Activated CD4-positive, alpha-beta T cell treated with anti-CD3 and anti-CD28 coated beads, Interleukin-2, amount 50 U/mL, for 24 hours (primary cell): ENCODE measurements around the gene DAB2IP.
"Not testable (repeated sequence)": the region's sequence is repeated elsewhere in the genome, so short reads cannot be mapped to it uniquely, and the experiment has no call there.

Experiments used
- DNase-seq, 2 donors: peaks; one replicate each; pipeline ENCODE4 v3.0.0-alpha.2; 2020; ENCODE audit warnings: low read depth in 1 of 2, low spot score in 1 of 2

DAB2IP gene

DNA sequence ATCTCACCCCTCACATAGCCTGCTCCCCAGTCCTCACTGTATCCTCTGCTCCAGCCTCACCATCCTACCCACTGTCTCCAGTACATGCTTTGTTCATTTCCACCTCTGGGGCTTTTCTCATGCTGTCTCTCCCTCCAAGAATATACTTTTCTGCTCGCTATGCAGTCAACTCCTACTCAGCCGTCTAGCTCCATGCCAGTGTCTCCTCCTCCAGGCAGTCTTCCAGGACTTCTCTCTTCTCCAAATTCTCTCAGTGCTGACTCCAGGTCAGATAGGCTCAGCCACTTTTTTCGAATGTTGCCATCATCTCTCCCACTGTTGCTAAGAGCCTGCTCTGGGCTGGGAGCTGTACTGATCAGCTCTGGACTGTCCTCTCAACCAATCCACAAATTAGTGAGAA, 8.0 kb upstream of the DAB2IP start:
- DNase-seq: no peak

- not testable (repeated sequence) for DNase-seq
These were observed 7.4 kb upstream of the DAB2IP start for GRCh38 chr9:121644040-121644439.

- no peak for DNase-seq
These were observed 6.4 kb upstream of the DAB2IP start for GRCh38 chr9:121645003-121645402.

DNA sequence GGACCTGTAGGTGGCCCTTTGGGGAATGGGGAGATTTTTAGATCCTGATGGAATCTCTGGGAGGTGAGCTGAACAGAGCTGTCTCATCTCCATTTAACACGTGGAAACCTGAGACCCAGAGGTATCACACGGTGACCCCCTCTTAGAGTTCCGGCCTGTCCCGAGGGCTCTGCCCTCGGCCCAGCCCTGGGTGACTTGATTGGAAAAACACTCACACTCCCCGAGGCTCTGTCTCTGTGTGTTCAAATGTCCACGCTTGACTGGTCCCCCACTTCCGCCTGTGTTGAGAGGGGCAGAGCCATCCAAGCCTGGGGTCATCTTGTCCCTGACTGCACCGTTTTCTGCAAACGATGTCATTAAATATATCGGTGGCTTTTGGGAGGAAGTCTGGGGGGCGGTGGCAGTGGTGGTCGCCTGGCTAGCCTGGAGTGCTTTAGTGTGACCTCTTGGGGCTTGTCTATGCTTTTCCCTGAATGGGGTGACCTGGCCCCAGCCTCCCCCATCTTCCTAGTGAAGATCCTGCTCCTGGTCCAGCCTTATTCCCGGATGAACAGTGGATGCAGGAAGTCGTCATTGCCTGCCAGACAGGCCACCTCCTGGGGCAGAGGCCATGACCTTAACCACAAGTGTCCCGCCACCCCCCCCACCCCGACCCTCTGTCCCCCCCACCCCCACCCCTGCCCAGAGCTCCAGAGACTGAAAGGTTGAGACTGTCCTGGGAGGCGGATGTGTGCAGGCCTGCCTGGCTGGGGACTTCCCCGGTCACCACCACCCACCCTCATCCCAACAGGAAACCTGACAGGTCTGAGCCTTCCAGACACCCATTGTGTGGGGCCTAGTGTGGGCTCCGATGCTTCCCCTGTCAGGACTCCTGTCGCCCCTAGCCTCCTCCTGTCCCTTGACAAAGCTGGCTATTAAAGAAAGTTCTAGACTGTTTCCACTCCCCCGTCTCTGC, 5.3 kb upstream of the DAB2IP start:
- no peak for DNase-seq

DNA sequence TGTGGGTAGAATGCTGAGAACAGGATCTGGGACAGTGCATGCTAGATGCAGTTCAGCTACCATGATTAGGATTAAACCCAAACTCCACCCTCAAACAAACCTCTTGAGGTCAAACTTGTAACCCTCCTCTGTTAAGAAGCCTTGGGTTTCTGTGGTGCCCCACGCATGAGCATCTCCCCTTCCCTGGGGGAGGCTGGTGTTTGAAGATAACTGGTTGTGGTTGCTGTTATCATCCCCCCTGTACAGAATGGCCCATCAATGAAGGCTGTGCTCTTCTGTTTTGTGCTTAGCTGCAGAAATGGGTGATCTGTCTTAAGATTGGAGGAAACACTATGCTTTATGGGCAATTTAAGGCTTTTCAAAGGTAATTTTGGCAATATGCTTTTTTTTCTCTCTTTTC, 4.4 kb upstream of the DAB2IP start:
- DNase-seq: no peak

- DNase-seq: no peak
These were observed 3.3 kb upstream of the DAB2IP start for GRCh38 chr9:121648172-121648571.

GRCh38 chr9:121648799-121649198, 2.6 kb upstream of the DAB2IP start:
- DNase-seq: no peak

GRCh38 chr9:121649476-121650216, 1.8 kb upstream of the DAB2IP start:
- DNase-seq: no peak

DNA sequence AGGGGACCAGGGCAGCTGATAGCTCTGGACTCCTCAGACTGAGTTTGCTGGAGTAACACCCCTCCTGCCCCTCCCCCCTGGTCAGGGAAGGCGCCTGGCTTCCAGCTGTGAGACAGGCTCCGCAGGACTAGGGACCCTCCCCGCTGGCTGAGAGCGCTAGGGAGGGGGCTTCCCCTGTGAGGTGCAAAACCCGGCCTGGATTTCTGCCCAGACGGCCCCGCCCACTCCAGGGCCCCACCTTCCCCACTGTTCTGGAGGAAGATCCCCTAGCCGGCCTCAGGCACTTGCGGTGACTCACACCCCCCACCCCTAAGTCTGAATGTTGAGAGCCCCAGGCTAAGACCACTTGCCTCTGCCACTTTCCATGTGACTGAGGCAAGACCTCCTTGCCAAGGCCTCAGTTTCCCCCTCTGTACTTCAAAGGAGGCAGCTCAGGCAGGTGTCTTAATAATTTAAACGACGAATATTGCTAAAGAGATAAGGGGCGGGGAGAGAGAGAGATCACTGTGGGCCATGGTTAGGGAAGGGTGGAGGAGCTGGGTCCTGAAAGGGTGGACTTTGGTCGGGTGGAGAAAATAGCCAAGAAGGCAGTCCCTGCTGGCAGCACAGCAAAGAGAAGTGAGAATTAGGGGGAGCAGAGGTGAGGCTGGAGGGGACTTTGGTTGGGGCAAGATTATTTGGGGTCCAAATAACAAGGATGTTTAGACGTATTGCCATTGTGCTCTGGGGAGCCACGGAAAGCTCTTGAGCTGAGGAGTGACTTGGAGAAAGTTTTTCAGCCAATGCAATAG, 1.0 kb upstream of the DAB2IP start:
- no peak for DNase-seq

DNA sequence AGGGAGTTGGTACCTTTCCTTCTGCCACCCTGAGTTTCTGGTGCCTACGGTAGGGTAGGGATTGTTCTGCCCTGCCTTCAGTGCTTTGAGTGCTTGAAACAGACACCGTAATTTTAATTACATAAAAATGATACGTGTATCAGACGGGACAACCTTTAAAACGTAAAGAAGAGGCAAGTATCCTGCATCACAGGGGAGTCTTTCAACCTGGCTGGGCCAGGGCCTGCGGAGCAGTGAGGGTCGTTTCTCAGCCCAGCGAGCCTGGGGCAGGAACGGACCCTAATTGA, 483 bp upstream of the DAB2IP start:
- no peak for DNase-seq

GRCh38 chr9:121652021-121652837, 795 bp downstream of the DAB2IP start:
- DNase-seq: no peak

DNA sequence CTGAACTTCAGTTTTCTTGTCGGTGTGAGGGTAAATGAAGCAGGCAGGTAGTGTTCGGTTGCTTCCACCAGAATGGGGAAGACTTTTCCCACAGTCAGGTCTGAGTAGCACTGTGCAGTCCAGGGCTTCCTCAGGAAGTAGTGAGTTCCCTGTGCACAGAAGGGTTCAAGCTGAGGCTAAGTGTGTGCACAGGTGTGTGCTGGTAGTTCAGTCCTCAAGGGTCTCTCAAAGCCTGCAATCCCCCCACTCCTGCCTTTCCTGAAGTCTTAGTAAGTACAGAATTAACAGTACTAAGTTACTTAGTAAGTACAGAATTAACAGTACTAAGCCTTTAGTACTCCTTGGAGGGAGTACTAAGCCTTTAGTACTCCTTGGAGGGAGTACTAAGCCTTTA, 1.4 kb downstream of the DAB2IP start:
- DNase-seq: no peak

DNA sequence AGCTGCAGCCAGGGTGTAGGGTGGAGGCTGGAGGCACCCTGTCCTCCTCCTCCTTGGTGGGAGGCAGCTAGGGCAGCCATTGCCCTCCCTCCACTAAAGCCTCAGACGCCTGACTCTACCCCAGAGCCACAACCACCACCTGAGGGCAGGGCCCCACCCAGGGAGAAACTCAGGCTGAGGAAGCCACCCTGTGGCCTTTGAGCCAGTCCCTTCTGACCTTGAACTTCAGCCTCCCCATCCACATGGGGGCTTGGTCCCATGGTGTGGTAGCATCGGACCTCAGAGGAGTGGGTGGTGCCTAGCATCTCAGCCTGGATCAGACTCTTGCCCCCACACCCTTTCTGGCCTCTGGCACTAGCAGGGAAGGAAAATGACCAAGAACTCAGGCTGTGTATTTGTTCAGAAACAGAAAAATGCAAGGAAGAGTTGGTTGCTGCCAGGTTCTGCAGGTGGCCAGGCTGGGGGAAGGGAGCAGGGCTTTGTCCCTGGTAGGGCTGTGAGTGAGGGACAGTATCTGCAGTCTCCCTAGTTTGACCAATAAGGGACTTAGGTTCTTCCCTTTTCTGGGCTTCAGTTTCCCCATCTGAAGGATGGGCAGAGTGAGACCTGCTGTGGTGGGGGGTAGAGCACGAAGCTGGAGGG, 3.2 kb downstream of the DAB2IP start:
- DNase-seq: no peak

GRCh38 chr9:121655231-121655755, 3.9 kb downstream of the DAB2IP start:
- DNase-seq: no peak

DNA sequence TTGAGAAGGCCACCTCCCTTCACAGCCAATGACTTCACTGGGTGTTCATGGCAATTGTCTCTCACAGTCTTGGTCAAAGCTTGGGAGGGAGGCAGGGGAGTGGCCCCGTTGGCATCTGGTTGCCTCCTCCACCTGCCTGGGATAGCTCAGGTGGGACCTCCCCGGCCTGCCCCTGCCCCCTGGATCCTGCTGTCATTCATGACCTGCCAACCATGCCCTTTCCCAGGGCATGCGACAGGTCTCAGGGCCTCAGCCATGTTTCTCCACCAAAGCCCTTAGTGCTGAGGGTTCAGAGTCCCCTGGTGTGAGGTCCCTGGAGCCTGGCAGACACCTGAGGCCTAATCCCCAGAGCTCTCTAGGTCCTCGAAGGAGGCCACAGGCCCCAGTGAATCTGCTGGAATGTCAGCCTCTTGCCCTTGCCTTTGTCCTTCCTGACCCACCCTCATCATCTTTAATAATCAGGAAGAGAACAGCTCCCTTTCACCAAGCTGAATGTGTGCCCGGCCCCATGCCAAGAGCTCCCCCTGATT, 5.6 kb downstream of the DAB2IP start:
- DNase-seq: no peak

DNA sequence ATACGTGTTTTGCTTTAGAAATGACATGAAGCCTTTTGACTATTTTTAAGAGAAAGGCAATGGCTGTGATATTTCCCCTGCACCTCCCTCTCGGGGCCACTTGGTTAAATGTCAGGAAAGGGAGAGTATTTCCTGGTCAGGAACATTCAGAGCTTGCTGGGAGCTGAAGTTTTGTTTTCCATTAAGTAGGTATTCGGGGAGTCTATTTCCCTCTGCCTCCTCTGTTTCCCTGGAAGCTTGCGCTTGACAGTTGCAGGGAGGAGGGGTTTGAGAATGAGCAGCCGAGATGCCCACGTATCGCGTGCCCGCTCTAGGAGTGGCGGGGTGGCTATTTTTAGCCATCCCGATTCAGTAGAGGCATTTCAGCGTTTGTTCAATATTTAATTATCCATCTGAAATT, 6.7 kb downstream of the DAB2IP start:
- no peak for DNase-seq

DNA sequence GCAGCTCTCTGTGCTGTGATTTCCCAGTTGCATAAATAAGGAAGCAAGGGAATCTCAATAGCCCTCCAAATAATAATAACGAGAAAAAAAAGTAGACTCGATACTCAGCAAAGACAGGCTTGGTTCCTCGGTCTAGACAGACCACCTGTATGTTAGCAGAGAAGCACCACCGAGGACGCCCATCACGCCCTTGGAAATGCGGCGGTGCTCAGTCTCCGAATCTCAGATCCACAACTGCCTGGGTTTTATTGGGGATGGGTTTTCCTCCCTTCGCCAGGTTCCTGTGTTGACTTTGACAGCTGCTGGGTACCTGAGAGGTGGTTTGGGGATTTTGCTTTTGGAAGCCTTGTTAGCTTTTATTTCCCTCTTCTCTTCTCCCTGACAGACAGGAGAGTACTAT, 7.2 kb downstream of the DAB2IP start:
- no peak for DNase-seq

- DNase-seq: no peak
These were observed 8.9 kb downstream of the DAB2IP start for GRCh38 chr9:121660367-121660766.

GRCh38 chr9:121660876-121661275, 9.4 kb downstream of the DAB2IP start:
- no peak for DNase-seq

GRCh38 chr9:121661328-121661727, 9.9 kb downstream of the DAB2IP start:
- DNase-seq: no peak
